OCI-LY7 (cell line): Measurements from ENCODE around the gene CIB2.

Source experiments
- EZH2phosphoT487 ChIP-seq: fragments of 200-600 bp; sonication (generic); IDR thresholded peaks from 2 replicates; pipeline ENCODE4 v1.6.1; 2018; ENCODE audit warnings: low read depth, borderline replicate concordance, mild to moderate bottlenecking, mixed run types, antibody characterized with exemption, low read length, moderate library complexity, mixed read lengths
- TF ChIP-seq, protein P1 (sequence below): fragments of 200-600 bp; sonication (generic); conservative IDR thresholded peaks from 2 replicates; pipeline ENCODE4 v1.5.1; 2014; ENCODE audit warnings: mild to moderate bottlenecking, antibody characterized with exemption, low read length, moderate library complexity, mixed read lengths

DNA sequence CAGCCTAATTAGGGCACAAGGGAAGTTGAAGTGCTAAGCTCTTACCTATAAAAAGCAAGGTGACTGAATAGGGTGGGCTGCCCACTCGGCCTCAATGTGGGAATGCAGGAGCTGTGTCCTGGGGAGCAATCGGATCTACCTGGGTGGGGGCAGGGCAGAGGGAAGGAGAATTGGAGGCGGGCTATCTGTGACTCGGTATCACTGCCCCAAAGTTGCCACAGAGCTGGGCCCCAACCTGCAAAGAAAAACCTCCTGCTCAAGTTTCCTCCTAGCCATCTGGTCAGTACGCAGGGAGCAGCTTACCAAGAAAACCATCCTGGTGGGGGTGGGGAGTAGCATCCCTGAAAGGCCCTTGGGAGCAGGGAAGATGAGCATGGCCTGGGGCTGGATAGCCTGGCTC is 10.7 kb downstream of the CIB2 start:
- TF ChIP-seq, protein P1, sequence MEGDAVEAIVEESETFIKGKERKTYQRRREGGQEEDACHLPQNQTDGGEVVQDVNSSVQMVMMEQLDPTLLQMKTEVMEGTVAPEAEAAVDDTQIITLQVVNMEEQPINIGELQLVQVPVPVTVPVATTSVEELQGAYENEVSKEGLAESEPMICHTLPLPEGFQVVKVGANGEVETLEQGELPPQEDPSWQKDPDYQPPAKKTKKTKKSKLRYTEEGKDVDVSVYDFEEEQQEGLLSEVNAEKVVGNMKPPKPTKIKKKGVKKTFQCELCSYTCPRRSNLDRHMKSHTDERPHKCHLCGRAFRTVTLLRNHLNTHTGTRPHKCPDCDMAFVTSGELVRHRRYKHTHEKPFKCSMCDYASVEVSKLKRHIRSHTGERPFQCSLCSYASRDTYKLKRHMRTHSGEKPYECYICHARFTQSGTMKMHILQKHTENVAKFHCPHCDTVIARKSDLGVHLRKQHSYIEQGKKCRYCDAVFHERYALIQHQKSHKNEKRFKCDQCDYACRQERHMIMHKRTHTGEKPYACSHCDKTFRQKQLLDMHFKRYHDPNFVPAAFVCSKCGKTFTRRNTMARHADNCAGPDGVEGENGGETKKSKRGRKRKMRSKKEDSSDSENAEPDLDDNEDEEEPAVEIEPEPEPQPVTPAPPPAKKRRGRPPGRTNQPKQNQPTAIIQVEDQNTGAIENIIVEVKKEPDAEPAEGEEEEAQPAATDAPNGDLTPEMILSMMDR = no peak
- TF ChIP-seq EZH2phosphoT487 = no peak
